Ammon's horn (tissue), 1 donor: ENCODE results near the gene CBFA2T3.

Experiments
- DNase-seq: peaks from one replicate; pipeline ENCODE4 v3.0.0-alpha.2; 2016; ENCODE audit warnings: low spot score

The CBFA2T3 gene

GRCh38 chr16:88840600-88841215 lies 136.3 kb downstream of the CBFA2T3 start:
- DNase-seq, result no peak

DNA sequence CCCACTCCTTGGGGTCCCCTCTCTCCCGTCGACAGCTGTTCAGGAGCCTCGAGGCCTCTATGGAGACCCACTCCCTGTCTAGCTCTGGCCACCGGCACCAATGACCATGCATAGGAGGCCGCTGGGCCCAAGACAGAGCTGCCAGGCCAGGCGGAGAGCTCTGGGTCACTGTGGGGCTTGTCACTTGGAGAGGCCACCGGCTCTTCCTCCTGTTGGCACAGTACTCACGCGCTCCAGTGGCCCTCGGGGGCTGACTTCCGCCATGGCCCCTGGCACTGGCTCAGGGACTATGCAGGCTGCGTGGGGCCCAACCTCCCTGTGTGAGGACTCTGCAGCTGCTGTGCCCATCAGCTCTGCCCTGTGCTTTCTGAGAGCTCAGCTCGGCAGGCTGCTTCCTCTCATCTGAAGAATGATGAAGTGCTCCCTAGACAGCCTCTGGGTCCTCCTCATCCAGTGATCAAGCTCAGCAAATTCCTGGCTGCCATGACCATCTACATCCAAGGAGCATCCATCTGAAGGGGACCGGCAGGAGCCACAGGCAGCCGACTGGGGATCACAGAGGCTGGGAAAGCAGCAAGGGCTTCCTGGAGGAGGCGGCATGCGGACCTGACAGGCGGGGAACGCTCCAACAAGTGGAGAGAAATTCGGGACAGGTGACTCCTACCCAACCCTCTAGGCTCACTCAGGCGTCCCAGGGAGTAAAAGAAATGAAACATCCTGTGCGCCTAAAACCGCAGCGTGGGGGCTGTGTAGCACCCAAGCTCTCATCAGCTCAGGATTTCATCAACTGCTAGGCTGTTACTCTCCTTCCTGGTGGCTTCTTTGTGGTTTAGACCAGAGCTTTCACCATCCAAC lies 137.0 kb downstream of the CBFA2T3 start:
- DNase-seq, result no peak

- DNase-seq, result no peak
Measured at GRCh38 chr16:88839026-88839529, 137.9 kb downstream of the CBFA2T3 start.

GRCh38 chr16:88838566-88838965 lies 138.4 kb downstream of the CBFA2T3 start:
- no peak for DNase-seq

- no peak for DNase-seq
Measured at GRCh38 chr16:88837806-88838205, 139.2 kb downstream of the CBFA2T3 start.

DNA sequence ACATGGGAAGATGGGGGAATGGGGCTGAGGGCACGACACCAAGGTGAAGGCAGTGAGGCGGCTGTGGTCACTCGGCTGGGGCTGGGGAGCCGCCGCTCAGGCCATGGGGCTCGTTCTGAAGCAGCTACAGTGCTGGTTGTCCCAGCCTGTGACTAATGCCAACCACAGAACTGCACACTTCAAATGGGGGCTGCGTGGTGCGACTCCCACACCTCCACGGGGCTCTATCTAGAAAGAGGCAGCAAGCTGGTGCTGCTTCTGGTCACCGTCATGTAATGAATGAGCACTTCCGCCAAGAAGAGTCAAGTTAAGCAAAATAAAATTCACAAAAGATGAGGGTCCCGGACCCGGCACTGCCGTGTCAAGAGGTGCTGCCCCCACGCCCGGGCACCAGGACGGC lies 140.2 kb downstream of the CBFA2T3 start:
- DNase-seq, result no peak

DNA sequence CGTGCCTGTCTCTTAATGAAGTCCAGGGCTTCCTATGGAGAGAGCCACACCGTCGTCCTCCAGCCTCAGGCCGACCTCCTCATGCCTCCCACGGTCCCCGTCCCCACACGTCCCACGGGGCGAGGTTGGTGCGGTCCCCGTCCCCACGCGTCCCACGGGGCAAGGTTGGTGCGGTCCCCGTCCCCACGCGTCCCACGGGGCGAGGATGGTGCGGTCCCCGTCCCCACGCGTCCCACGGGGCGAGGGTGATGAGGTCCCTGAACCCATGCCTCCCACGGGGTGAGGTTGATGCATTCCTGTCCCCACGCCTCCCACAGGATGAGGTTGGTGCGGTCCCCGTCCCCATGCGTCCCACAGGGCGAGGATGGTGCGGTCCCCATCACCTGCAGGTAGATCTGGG lies 141.2 kb downstream of the CBFA2T3 start:
- DNase-seq, result no peak

GRCh38 chr16:88835383-88835782 lies 141.6 kb downstream of the CBFA2T3 start:
- DNase-seq, result no peak

- DNase-seq, result no peak
Measured at GRCh38 chr16:88834670-88835069, 142.3 kb downstream of the CBFA2T3 start.

GRCh38 chr16:88833086-88833485 lies 143.9 kb downstream of the CBFA2T3 start:
- no peak for DNase-seq

- no peak for DNase-seq
Measured at GRCh38 chr16:88831838-88832237, 145.2 kb downstream of the CBFA2T3 start.

DNA sequence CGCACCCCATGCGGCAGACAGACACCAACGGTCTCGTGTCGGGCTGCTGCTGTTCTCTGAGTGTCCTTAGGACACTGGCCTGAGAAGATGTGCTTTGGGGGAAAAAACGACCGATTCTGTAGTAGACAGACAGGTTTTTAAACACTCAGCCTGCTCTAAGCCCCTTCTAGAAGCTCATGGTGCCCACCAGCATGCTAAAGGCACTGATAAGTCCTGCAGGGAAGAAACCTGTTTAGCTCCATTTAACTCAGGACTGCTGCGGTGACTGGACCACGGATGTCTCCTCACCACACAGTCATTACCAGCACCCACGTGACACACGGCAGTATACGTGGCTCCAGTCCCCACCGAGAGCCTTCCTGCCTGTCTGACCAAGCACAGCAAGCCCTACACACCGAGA lies 146.2 kb downstream of the CBFA2T3 start:
- DNase-seq, result no peak

- no peak for DNase-seq
Measured at GRCh38 chr16:88830258-88830657, 146.7 kb downstream of the CBFA2T3 start.

DNA sequence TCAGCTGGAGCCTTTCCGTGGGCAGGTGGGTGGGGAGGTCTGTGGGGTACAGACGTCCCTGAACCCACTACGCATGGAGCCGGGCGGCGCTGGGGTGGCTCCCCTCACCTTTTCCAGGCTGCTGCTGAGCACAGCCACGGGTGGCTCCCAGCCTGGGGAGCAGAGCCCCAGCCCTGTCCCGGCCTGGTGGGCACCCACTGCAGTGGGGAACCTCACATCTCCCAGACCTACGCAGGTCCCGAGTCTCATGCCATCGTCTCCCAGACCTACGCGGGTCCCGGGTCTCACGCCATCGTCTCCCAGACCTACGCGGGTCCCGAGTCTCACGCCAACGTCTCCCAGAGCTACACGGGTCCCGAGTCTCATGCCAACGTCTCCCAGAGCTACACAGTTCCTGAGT lies 148.3 kb downstream of the CBFA2T3 start:
- DNase-seq, result peak; percentile 34

GRCh38 chr16:88827727-88828126 lies 149.3 kb downstream of the CBFA2T3 start:
- DNase-seq, result no peak

- DNase-seq, result no peak
Measured at GRCh38 chr16:88826070-88826840, 150.8 kb downstream of the CBFA2T3 start.

- no peak for DNase-seq
Measured at GRCh38 chr16:88825146-88825545, 151.9 kb downstream of the CBFA2T3 start.
